Measurements from ENCODE around the gene RCSD1.

RCSD1 gene

DNA sequence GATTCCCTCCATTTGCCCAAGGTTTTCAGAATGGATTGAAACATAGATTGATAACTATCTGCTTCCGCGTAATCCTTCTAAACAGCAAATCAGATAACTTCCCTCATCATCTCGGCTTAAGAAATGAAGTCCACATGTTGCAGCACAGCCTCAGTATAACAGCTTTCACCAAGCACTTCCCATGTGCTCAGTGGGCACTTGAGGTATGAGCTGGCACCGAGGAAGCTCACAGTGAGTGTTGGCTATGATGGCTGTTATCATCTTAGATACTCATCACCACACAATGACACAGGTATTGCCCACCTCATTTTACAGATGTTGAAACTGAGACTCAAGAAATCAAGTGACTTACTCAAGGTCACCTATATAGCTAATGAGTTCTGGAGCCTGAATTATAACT, 43.2 kb downstream of the RCSD1 start:
- Histone ChIP-seq H3K27ac (ENCODE audit: low read depth, low read length) (no peak overlapping the region), H3K9me3 (ENCODE audit: low read length) (no peaks in the 10 kb centered on the region), H3K27me3 (ENCODE audit: control insufficient read depth in 1 of 2, insufficient read depth in 2 of 2, low read length in 2 of 2) (no peaks in the 10 kb centered on the region), H3K9ac (ENCODE audit: low read length) (no peak overlapping the region), H3K4me1 (ENCODE audit: insufficient read depth, low read length) (no peaks in the 10 kb centered on the region), H3K36me3 (ENCODE audit: insufficient read depth, low read length) (no peaks in the 10 kb centered on the region), H3K4me3 (ENCODE audit: low read depth in 1 of 2, low read length in 2 of 2) (no peak overlapping the region)

DNA sequence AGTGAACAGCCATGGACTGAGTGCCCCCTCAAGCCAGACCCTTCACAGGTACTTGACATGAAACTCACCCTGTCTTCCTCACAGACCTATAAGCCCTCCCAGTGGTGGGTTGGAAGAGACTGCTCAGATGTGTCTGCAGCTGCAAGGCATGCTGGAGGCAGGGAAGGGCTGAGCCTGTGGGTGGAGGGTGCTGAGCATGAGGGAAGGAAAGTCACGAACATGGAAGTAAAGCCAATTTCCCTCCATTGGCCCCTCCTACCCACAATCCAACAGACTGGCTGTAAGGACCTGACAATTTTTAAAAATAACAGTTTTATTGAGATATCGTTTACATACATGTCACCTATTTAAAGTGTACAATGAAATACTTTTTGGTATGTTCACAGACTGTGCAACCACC, 44.1 kb downstream of the RCSD1 start:
- Histone ChIP-seq H3K36me3 (ENCODE audit: insufficient read depth, low read length) (no peaks in the 10 kb centered on the region), H3K4me3 (ENCODE audit: low read depth in 1 of 2, low read length in 2 of 2) (no peak overlapping the region), H3K4me1 (ENCODE audit: insufficient read depth, low read length) (no peaks in the 10 kb centered on the region), H3K9me3 (ENCODE audit: low read length) (no peaks in the 10 kb centered on the region), H3K27ac (ENCODE audit: low read depth, low read length) (no peak overlapping the region), H3K27me3 (ENCODE audit: control insufficient read depth in 1 of 2, insufficient read depth in 2 of 2, low read length in 2 of 2) (no peaks in the 10 kb centered on the region), H3K9ac (ENCODE audit: low read length) (no peak overlapping the region)

DNA sequence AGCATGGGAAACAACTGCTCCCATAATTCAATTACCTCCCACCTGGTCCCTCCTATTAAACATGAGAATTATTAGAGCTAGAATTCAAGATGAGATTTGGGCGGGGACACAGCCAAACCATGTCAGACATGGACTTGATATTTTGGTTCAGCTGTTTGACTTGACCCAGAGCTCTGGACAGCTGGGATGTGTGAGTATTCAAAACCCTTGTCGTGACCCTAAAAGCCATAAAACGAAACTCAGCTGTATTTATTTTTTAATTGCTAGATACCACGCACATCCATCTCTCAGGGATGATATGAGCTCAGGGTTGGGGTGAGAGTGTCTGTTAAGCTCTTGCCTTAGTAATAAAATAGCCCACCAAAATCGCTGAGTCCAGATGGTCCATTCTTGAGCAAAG, 45.4 kb downstream of the RCSD1 start:
- peaks cover under 1% of the 10 kb centered on the region for H3K4me1 ChIP-seq (ENCODE audit: insufficient read depth, low read length)
- no peak overlapping the region for H3K4me3 ChIP-seq (ENCODE audit: low read depth in 1 of 2, low read length in 2 of 2)
- no peaks in the 10 kb centered on the region for H3K27me3 ChIP-seq (ENCODE audit: control insufficient read depth in 1 of 2, insufficient read depth in 2 of 2, low read length in 2 of 2)
- H3K36me3 ChIP-seq (ENCODE audit: insufficient read depth, low read length): no peaks in the 10 kb centered on the region
- no peak overlapping the region for H3K9ac ChIP-seq (ENCODE audit: low read length)
- no peak overlapping the region for H3K27ac ChIP-seq (ENCODE audit: low read depth, low read length)
- no peaks in the 10 kb centered on the region for H3K9me3 ChIP-seq (ENCODE audit: low read length)

DNA sequence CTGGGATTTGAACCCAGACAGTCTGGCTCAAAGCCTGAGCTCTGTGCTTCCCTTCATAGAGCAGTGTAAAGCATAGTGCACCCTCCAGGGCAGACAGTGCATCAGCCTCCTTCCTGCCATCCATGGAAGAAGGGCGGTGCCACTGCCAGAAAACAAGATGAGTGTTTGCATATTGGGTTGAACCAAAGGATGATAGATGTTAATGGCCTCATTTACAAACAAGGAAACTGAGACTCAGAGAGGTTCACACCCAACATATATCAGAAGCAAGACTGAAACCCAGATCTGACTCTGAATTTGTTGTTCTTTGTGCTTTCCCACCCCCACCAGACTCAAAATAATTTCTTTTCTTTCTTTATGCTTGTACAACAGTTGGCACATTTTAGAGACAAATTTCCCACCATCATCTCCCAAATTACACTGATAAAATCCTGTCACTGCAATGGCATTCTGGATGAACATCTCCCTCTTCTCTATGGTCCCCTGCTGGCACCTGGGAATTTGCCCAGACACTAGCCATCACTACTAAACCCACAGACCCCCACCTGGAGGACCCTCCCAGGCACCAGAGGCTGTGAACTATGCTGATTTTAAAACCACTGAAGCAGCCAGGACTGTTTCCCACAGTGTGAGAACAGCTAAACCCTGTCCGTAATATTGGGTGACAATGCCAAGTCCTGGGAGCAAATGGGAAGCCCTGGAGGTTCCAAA, 46.3 kb downstream of the RCSD1 start:
- peaks cover 9% of the 10 kb centered on the region for H3K4me1 ChIP-seq (ENCODE audit: insufficient read depth, low read length)
- no peaks in the 10 kb centered on the region for H3K9me3 ChIP-seq (ENCODE audit: low read length)
- no peaks in the 10 kb centered on the region for H3K27me3 ChIP-seq (ENCODE audit: control insufficient read depth in 1 of 2, insufficient read depth in 2 of 2, low read length in 2 of 2)
- no peak overlapping the region for H3K27ac ChIP-seq (ENCODE audit: low read depth, low read length)
- H3K4me3 ChIP-seq (ENCODE audit: low read depth in 1 of 2, low read length in 2 of 2): no peak overlapping the region
- H3K9ac ChIP-seq (ENCODE audit: low read length): no peak overlapping the region
- no peaks in the 10 kb centered on the region for H3K36me3 ChIP-seq (ENCODE audit: insufficient read depth, low read length)

DNA sequence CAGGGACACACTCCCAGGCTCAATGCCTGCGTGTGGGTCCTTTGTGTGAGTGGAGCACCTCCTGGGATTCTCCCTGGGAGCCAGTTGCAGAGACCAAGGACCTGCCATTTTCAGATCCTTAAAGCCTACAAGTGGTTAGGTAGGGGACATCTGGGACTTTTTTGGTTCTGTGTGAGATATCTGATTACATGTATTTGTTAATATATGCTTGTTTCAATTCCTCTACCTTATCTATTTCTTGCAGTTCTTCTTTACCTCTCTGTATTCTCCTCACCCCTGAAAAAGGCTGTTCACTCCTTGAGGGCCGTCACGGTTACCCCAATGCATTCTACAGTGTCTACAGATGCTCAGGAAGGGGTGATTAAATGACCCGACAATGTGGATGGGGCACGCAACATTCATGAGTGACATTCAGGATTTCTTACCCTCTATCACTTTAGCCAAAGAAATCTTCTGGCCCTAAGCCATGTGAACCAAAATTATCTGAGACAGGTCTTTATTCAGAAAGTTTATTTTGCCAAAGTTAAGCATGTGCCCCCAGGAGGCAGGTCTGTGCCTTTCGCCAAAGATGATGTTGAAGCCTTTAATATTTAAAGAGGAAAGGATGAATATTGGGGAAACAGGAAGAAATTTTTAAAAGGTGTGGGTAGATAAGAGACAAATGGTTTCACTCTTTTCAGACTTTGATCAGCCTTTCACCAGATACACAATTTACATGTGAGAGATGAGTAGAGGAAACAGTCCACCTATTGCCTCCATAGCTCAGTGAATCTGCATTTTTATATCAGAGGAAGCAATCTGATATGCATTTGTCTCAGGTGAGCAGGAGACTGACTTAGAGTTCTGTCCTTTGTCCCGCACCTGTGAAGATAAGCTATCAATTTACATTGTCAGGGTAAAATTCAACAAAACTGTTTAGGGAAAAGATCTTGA, 47.1 kb downstream of the RCSD1 start:
- no peaks in the 10 kb centered on the region for H3K36me3 ChIP-seq (ENCODE audit: insufficient read depth, low read length)
- H3K4me1 ChIP-seq (ENCODE audit: insufficient read depth, low read length): peaks cover 14% of the 10 kb centered on the region
- no peak overlapping the region for H3K9ac ChIP-seq (ENCODE audit: low read length)
- no peak overlapping the region for H3K27ac ChIP-seq (ENCODE audit: low read depth, low read length)
- H3K9me3 ChIP-seq (ENCODE audit: low read length): no peaks in the 10 kb centered on the region
- no peak overlapping the region for H3K4me3 ChIP-seq (ENCODE audit: low read depth in 1 of 2, low read length in 2 of 2)
- no peaks in the 10 kb centered on the region for H3K27me3 ChIP-seq (ENCODE audit: control insufficient read depth in 1 of 2, insufficient read depth in 2 of 2, low read length in 2 of 2)

DNA sequence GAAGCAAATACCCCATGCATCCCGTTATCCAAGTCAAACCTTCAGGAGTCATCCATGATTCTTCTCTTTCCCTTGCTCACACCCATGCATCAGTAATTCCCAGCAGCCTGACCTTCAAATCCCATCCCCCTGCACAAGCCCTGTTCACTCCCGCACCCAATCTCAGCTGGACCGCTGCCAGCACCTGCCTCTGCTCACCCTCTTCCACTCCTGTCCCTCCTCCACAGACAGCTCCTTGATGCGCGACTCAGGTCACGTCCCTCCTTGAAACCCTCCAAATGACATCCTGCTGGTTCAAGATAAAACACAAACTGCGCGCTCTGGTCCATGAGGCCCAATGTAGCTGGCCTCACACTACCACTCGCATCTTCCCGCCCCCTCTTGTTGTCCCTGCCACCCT, 48.4 kb downstream of the RCSD1 start:
- no peak overlapping the region for H3K4me3 ChIP-seq (ENCODE audit: low read depth in 1 of 2, low read length in 2 of 2)
- no peaks in the 10 kb centered on the region for H3K36me3 ChIP-seq (ENCODE audit: insufficient read depth, low read length)
- no peaks in the 10 kb centered on the region for H3K9me3 ChIP-seq (ENCODE audit: low read length)
- no peaks in the 10 kb centered on the region for H3K27me3 ChIP-seq (ENCODE audit: control insufficient read depth in 1 of 2, insufficient read depth in 2 of 2, low read length in 2 of 2)
- no peak overlapping the region for H3K9ac ChIP-seq (ENCODE audit: low read length)
- peaks cover 21% of the 10 kb centered on the region for H3K4me1 ChIP-seq (ENCODE audit: insufficient read depth, low read length)
- H3K27ac ChIP-seq (ENCODE audit: low read depth, low read length): no peak overlapping the region

DNA sequence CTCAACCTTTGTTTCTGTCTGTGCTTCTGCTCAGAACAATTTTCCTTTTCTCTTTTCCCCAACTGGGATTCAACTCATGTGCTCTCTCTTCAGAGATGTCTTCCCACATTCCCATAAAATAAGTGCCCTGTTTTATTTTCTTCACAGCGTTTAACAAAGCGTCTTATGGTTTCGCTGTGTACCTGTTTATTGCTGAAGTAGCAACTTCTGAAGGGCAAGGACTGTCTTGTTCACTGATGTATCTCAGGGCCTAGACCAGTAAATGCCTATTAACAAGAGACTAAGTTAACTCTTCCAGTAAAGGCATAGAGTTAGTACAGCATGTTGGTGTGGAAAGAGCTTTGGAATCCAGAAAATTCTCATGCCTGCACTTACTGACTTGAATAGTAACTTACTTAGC, 48.8 kb downstream of the RCSD1 start:
- Histone ChIP-seq H3K4me3 (ENCODE audit: low read depth in 1 of 2, low read length in 2 of 2) (no peak overlapping the region), H3K27ac (ENCODE audit: low read depth, low read length) (no peak overlapping the region), H3K4me1 (ENCODE audit: insufficient read depth, low read length) (peaks cover 25% of the 10 kb centered on the region), H3K36me3 (ENCODE audit: insufficient read depth, low read length) (no peaks in the 10 kb centered on the region), H3K9ac (ENCODE audit: low read length) (no peak overlapping the region), H3K27me3 (ENCODE audit: control insufficient read depth in 1 of 2, insufficient read depth in 2 of 2, low read length in 2 of 2) (no peaks in the 10 kb centered on the region), H3K9me3 (ENCODE audit: low read length) (no peaks in the 10 kb centered on the region)

DNA sequence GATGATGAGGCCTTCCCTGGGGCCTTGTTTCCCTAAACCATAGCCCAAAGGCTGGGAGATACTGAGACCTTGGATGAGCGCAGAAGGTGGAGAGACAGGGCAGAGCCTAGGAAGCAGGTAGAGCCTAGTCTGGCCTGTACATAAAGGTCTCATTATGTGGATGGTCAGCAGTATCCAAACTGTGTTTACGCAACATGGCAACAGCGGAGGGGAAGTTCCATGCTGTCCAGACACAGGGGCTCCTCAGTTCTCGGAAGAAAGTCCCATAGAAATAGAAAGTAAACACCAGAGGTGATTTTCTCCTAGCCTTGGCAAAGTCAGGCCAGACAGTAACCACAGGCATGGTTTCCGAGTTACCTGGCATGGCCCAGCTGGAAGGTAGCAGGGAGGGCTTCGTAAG, 49.7 kb downstream of the RCSD1 start:
- Histone ChIP-seq H3K36me3 (ENCODE audit: insufficient read depth, low read length) (no peaks in the 10 kb centered on the region), H3K9ac (ENCODE audit: low read length) (no peak overlapping the region), H3K4me1 (ENCODE audit: insufficient read depth, low read length) (peaks cover 32% of the 10 kb centered on the region), H3K27me3 (ENCODE audit: control insufficient read depth in 1 of 2, insufficient read depth in 2 of 2, low read length in 2 of 2) (no peaks in the 10 kb centered on the region), H3K4me3 (ENCODE audit: low read depth in 1 of 2, low read length in 2 of 2) (no peak overlapping the region), H3K27ac (ENCODE audit: low read depth, low read length) (no peak overlapping the region), H3K9me3 (ENCODE audit: low read length) (no peaks in the 10 kb centered on the region)

DNA sequence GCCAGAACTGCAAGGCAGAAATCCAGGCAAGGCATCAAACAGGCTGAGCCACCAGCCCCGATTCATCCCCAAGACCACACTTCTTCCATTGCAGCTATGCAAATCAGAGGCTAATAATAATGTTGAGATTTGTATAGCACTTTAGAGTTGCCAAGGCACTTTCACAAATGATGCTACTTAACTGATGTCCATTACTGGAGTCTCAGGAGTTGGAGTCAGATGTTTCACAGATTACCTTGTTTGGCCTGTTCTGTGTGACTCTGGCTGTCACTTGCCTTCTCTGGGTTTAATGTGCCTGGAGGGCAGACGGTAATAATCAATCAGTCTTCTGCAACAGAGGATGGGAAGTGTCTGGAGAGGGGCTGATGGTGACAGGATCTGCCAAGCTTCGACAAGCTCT, 51.0 kb downstream of the RCSD1 start:
- Histone ChIP-seq H3K36me3 (ENCODE audit: insufficient read depth, low read length) (no peaks in the 10 kb centered on the region), H3K9me3 (ENCODE audit: low read length) (no peaks in the 10 kb centered on the region), H3K27me3 (ENCODE audit: control insufficient read depth in 1 of 2, insufficient read depth in 2 of 2, low read length in 2 of 2) (no peaks in the 10 kb centered on the region), H3K4me3 (ENCODE audit: low read depth in 1 of 2, low read length in 2 of 2) (no peak overlapping the region), H3K27ac (ENCODE audit: low read depth, low read length) (no peak overlapping the region), H3K9ac (ENCODE audit: low read length) (no peak overlapping the region), H3K4me1 (ENCODE audit: insufficient read depth, low read length) (peaks cover 44% of the 10 kb centered on the region)

DNA sequence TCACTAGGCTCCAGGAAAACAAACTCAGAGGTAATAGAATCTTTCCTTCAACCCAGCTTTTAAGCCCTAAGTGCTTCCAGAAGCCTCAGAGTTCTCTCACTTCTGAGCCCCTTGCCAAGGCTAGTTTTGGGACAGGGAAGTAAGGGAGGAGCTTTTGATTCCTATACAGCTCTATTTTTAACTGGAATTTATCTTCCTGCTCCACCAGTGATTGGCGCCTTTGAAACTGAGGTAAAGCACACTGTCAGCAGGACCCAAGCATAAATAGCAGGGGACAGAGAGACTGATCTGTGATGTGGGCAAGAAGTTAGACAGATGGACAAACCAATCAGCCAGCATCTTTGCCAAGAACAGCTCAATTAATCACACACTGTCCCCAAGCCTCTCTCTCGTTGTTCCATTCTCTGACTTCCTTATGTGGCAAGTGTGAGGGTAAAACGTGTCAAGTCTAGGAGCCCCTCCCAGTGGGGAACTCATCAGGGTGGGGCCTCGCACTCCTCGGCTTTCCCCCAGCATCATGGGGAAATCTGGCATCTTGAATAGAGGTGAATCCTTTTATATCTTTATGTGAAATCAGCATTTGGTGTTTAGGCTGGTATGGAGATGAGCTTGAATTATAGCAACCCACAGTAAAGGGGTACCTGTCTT, 51.5 kb downstream of the RCSD1 start:
- no peak overlapping the region for H3K9ac ChIP-seq (ENCODE audit: low read length)
- H3K9me3 ChIP-seq (ENCODE audit: low read length): no peaks in the 10 kb centered on the region
- H3K36me3 ChIP-seq (ENCODE audit: insufficient read depth, low read length): no peaks in the 10 kb centered on the region
- no peak overlapping the region for H3K27ac ChIP-seq (ENCODE audit: low read depth, low read length)
- H3K27me3 ChIP-seq (ENCODE audit: control insufficient read depth in 1 of 2, insufficient read depth in 2 of 2, low read length in 2 of 2): no peaks in the 10 kb centered on the region
- H3K4me1 ChIP-seq (ENCODE audit: insufficient read depth, low read length): peaks cover 50% of the 10 kb centered on the region
- no peak overlapping the region for H3K4me3 ChIP-seq (ENCODE audit: low read depth in 1 of 2, low read length in 2 of 2)

DNA sequence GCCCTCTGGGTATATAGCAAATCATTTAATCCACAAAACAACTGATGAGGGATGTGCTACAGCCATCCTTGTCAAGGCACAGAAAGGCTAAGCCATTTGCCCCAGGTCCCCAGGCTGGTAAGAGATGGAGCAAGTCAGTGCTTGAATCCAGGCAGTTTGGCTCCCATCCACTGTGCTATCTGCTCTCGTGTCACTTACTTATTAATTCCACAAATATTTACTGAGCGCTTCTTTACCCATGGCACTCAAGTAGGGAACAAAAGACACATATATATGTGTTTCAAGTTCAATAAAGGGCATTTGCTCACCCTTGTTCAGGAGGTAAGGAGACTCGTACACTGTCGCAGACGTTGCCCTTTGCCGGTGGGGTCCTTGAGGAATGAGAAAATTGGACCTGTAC, 53.2 kb downstream of the RCSD1 start:
- H3K36me3 ChIP-seq (ENCODE audit: insufficient read depth, low read length): no peaks in the 10 kb centered on the region
- H3K4me3 ChIP-seq (ENCODE audit: low read depth in 1 of 2, low read length in 2 of 2): peak overlapping the region in 1 of 2 donors; percentile 14
- peak overlapping the region; percentile 62 for H3K27ac ChIP-seq (ENCODE audit: low read depth, low read length)

More for the DNA sequence above, 53.2 kb downstream of the RCSD1 start:
- Histone ChIP-seq H3K27me3 (ENCODE audit: control insufficient read depth in 1 of 2, insufficient read depth in 2 of 2, low read length in 2 of 2) (no peaks in the 10 kb centered on the region), H3K9me3 (ENCODE audit: low read length) (no peaks in the 10 kb centered on the region), H3K4me1 (ENCODE audit: insufficient read depth, low read length) (peaks cover 56% of the 10 kb centered on the region), H3K9ac (ENCODE audit: low read length) (no peak overlapping the region)
